Muscle of leg (tissue), 11 donors: ENCODE results near the gene DUSP10. TPM values are rescaled to one million over a fixed set of nuclear protein-coding genes. Genes with fewer than 3 reads are reported as not detected.

Experiments used
- DNase-seq: peaks from one replicate; pipeline ENCODE4 v3.0.0; 2013
- H3K27ac ChIP-seq: one replicate; pipeline ENCODE4 v1.5.1; 2013; ENCODE audit warnings: mild to moderate bottlenecking, low read length, control low read depth
- H3K27me3 ChIP-seq: one replicate; pipeline ENCODE4 v1.6.1; 2013; ENCODE audit warnings: low read length; ENCODE audit not compliant: control insufficient read depth, insufficient read depth
- H3K36me3 ChIP-seq: one replicate; pipeline ENCODE4 v1.6.1; 2013; ENCODE audit warnings: low read length; ENCODE audit not compliant: control insufficient read depth, insufficient read depth
- H3K4me1 ChIP-seq: one replicate; pipeline ENCODE4 v1.6.1; 2013; ENCODE audit warnings: low read length; ENCODE audit not compliant: control insufficient read depth, insufficient read depth
- H3K4me3 ChIP-seq: one replicate; pipeline ENCODE4 v1.5.1; 2013; ENCODE audit warnings: low read length, control low read depth
- H3K9me3 ChIP-seq: replicated peaks from 2 replicates; pipeline ENCODE4 v1.6.1; 2013; ENCODE audit warnings: low read depth, low read length; ENCODE audit not compliant: control insufficient read depth
- WGBS: methylation state at CpG from one replicate; pipeline ENCODE4 v1.1.5; 2013; ENCODE audit warnings: missing lambda C conversion rate; ENCODE audit not compliant: insufficient coverage; 5-methylcytosine and 5-hydroxymethylcytosine counted together
- polyA plus RNA-seq, 8 donors: library from polyadenylated mRNA; unstranded; fragments of 120-200 nt; gene quantifications; one replicate each; pipeline versions ENCODE4 v1.2.1 to v1.2.3, GENCODE V29; 2013; ENCODE audit warnings: inconsistent platforms in 1 of 8, low replicate concordance in 1 of 8; ENCODE audit not compliant: insufficient read length in 8 of 8, insufficient read depth in 1 of 8
- total RNA-seq: library from RNA; stranded (reverse); fragments of 120-200 nt; gene quantifications from one replicate; pipeline ENCODE4 v1.2.4, GENCODE V29; 2013

The DUSP10 gene
- total and polyA plus RNA-seq, 9 donors, result 9.5 to 45.9 (median 14.9) TPM

DNA sequence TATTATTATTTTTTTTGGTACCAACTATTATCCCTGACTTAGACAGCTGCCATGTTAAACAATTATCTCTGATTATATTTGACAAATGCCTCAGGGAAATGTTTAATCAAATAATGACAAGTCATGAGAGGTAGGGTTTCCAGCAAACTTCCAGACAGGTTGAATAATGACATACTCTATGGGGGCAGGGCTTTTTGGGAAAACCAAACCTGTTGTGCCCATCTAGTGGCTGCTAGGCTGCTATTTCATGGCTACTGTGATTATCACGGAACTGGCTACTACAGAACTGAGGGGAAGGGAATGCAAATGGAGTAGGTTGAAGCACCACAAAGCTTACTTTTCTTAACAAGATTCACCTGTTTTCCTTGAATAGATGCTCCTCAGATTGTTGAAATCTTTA, 77.6 kb downstream of the DUSP10 start:
- no peaks in the 10 kb centered on the region for H3K27me3 ChIP-seq
- no peak overlapping the region for H3K27ac ChIP-seq
- no CpG with 5 or more reads among the region's 1 CpG for WGBS
- no peaks in the 10 kb centered on the region for H3K36me3 ChIP-seq
- H3K4me3 ChIP-seq, result no peak overlapping the region
- no peak for DNase-seq
- H3K4me1 ChIP-seq, result no peaks in the 10 kb centered on the region
- no peaks in the 10 kb centered on the region for H3K9me3 ChIP-seq

DNA sequence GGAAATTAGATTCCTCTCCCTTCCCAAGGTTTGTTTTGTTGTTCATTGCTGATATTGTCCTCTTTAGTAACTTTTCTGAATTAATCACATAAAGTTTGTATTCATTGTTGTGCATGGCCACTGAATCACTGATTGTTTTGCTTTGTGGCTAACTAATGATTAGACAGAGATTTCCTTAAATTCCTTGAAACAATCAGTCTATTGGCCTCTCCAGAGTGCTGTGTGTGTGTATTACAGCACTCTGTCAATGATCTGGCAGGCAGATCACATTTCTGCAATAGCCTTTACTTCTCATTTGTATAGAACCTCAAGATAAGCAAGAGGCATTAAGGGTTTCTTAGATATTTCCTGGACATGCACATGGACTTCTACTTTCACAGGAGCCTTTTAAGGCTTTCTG, 78.6 kb downstream of the DUSP10 start:
- DNase-seq, result no peak
- no peaks in the 10 kb centered on the region for H3K36me3 ChIP-seq
- no peak overlapping the region for H3K4me3 ChIP-seq
- H3K9me3 ChIP-seq, result no peaks in the 10 kb centered on the region
- no peaks in the 10 kb centered on the region for H3K27me3 ChIP-seq
- H3K4me1 ChIP-seq, result no peaks in the 10 kb centered on the region
- no peak overlapping the region for H3K27ac ChIP-seq

DNA sequence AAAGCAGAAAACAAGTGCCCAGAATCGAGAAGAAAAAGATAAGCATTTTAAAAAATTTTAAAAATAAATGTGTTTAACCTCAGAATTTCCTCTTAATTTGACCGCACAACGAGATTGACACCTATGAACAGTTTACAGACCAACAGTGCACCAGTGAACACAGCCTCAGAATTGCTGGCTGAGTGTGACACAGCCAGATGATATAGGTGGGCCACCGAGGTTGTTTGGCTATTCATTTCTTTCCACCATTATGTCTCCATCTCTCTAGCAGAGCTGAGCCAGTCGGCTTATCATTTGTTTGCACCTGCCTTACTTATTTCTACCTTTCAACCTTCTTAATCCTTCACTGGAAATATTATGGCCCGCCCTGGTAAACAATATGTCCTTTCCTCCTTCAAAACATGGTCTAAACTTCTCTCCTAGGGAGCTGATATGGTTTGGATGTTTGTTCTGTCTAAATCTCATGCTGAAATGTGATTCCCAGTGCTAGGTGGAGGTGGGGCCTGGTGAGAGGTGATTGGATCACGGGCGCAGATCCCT, 86.1 kb downstream of the DUSP10 start:
- no peak overlapping the region for H3K27ac ChIP-seq
- no peaks in the 10 kb centered on the region for H3K4me1 ChIP-seq
- DNase-seq, result no peak
- no peaks in the 10 kb centered on the region for H3K9me3 ChIP-seq
- no peaks in the 10 kb centered on the region for H3K27me3 ChIP-seq
- no peak overlapping the region for H3K4me3 ChIP-seq
- H3K36me3 ChIP-seq, result no peaks in the 10 kb centered on the region
- 83% methylated on average over 6 of the region's 8 CpGs for WGBS
